ENCODE results near the gene MAN1A1. TPM values are rescaled to one million over a fixed set of nuclear protein-coding genes. Genes with fewer than 3 reads are reported as not detected.

MAN1A1 gene
- total and polyA plus RNA-seq, 2 experiments from 2014 or later: 2.0 to 8.7 TPM

- no peak for TF ChIP-seq NANOG (IDR thresholded peaks at IDR 0.05; ENCODE audit: borderline replicate concordance)
- TF ChIP-seq JUNB (IDR thresholded peaks at IDR 0.05; ENCODE audit: unreplicated experiment): no peak
- no peak for TF ChIP-seq STAT1 (IDR thresholded peaks at IDR 0.05; ENCODE audit: unreplicated experiment)
Observed at GRCh38 chr6:119259027-119259426, 90.5 kb downstream of the MAN1A1 start (continued).

- DNase-seq (ENCODE audit: low spot score) (no peak), ATAC-seq (no peak)
- Histone ChIP-seq H3K79me2 (replicated peaks; ENCODE audit: insufficient read depth) (no peaks in the 10 kb centered on the region), H4K20me1 (replicated peaks; ENCODE audit: insufficient read depth) (no peaks in the 10 kb centered on the region), H3K9me2 (ENCODE audit: insufficient read depth) (no peaks in the 10 kb centered on the region), H3F3A (replicated peaks; ENCODE audit: low read depth) (no peaks in the 10 kb centered on the region), H3K36me3 (ENCODE audit: insufficient read depth) (no peaks in the 10 kb centered on the region), H3K27ac (ENCODE audit: low read depth) (no peak overlapping the region), H3K4me3 (no peak overlapping the region), H3K27me3 (ENCODE audit: insufficient read depth) (no peaks in the 10 kb centered on the region), H3K4me2 (no peak overlapping the region), H3K4me1 (ENCODE audit: insufficient read depth) (no peaks in the 10 kb centered on the region), H2AFZ (no peak overlapping the region)
- H3K27ac Mint-ChIP-seq: no peak overlapping the region
- H3K27me3 Mint-ChIP-seq (ENCODE audit: insufficient read depth, low read depth, poor library complexity): no peaks in the 10 kb centered on the region
- H3K4me1 Mint-ChIP-seq: no peaks in the 10 kb centered on the region
- TF ChIP-seq EZH2 (IDR thresholded peaks at IDR 0.05; ENCODE audit: low read depth, unreplicated experiment) (no peak), REST (IDR thresholded peaks at IDR 0.05; ENCODE audit: unreplicated experiment) (no peak)
- H3K36me3 Mint-ChIP-seq (ENCODE audit: low read depth): no peaks in the 10 kb centered on the region
- no peak overlapping the region for H3K4me3 Mint-ChIP-seq
- H3K9me3 Mint-ChIP-seq: no peaks in the 10 kb centered on the region
Observed at GRCh38 chr6:119257726-119258125, 91.8 kb downstream of the MAN1A1 start.

GRCh38 chr6:119256978-119257462 lies 92.5 kb downstream of the MAN1A1 start:
- no peak overlapping the region for H3K27ac Mint-ChIP-seq
- DNase-seq (ENCODE audit: low spot score) (no peak), ATAC-seq (no peak)
- no peaks in the 10 kb centered on the region for H3K9me3 Mint-ChIP-seq
- Histone ChIP-seq H3K36me3 (ENCODE audit: insufficient read depth) (no peaks in the 10 kb centered on the region), H3F3A (replicated peaks; ENCODE audit: low read depth) (no peaks in the 10 kb centered on the region), H3K79me2 (replicated peaks; ENCODE audit: insufficient read depth) (no peaks in the 10 kb centered on the region), H3K9me2 (ENCODE audit: insufficient read depth) (no peaks in the 10 kb centered on the region), H3K4me2 (no peak overlapping the region), H4K20me1 (replicated peaks; ENCODE audit: insufficient read depth) (no peaks in the 10 kb centered on the region), H3K4me1 (ENCODE audit: insufficient read depth) (no peaks in the 10 kb centered on the region), H3K27me3 (ENCODE audit: insufficient read depth) (no peaks in the 10 kb centered on the region), H3K4me3 (no peak overlapping the region), H2AFZ (no peak overlapping the region), H3K27ac (ENCODE audit: low read depth) (no peak overlapping the region)
- H3K4me3 Mint-ChIP-seq: no peak overlapping the region
- H3K4me1 Mint-ChIP-seq: no peaks in the 10 kb centered on the region
- H3K27me3 Mint-ChIP-seq (ENCODE audit: insufficient read depth, low read depth, poor library complexity): no peaks in the 10 kb centered on the region
- H3K36me3 Mint-ChIP-seq (ENCODE audit: low read depth): no peaks in the 10 kb centered on the region
- TF ChIP-seq REST (IDR thresholded peaks at IDR 0.05; ENCODE audit: unreplicated experiment) (no peak), EZH2 (IDR thresholded peaks at IDR 0.05; ENCODE audit: low read depth, unreplicated experiment) (no peak), EZH2phosphoT487 (IDR thresholded peaks at IDR 0.05; ENCODE audit: unreplicated experiment) (no peak), JUNB (IDR thresholded peaks at IDR 0.05; ENCODE audit: unreplicated experiment) (no peak), NANOG (IDR thresholded peaks at IDR 0.05; ENCODE audit: borderline replicate concordance) (no peak), CREB1 (CRISPR knock-in tag; IDR thresholded peaks at IDR 0.05; ENCODE audit: low read depth) (no peak), ETS1 (IDR thresholded peaks at IDR 0.05) (no peak), STAT1 (IDR thresholded peaks at IDR 0.05; ENCODE audit: unreplicated experiment) (no peak)
